Testis (tissue), 3 donors: ENCODE results near the gene DUSP22. TPM values are rescaled to one million over a fixed set of nuclear protein-coding genes. Genes with fewer than 3 reads are reported as not detected.

Experiments
- DNase-seq: peaks from one replicate; pipeline ENCODE4 v3.0.0-alpha.2; 2019
- H3K27ac ChIP-seq, 2 donors: fragments of 200-600 bp; sonication (generic); one replicate each; pipeline ENCODE4 v1.5.1; 2019
- H3K27me3 ChIP-seq: fragments of 200-600 bp; sonication (generic); one replicate; pipeline ENCODE4 v1.5.1; 2019
- H3K36me3 ChIP-seq: fragments of 200-600 bp; sonication (generic); one replicate; pipeline ENCODE4 v1.5.1; 2017; ENCODE audit warnings: low read depth; ENCODE audit errors: missing control alignments
- H3K4me1 ChIP-seq: fragments of 200-600 bp; sonication (generic); one replicate; pipeline ENCODE4 v1.5.1; 2019
- H3K4me3 ChIP-seq, 2 donors: fragments of 200-600 bp; sonication (generic); one replicate each; pipeline ENCODE4 v1.5.1; 2017 to 2019
- H3K9me3 ChIP-seq: fragments of 200-600 bp; sonication (generic); one replicate; pipeline ENCODE4 v1.5.1; 2017
- CTCF ChIP-seq, 3 experiments: fragments of 450-650 bp in 2 of 3; fragments of 200-600 bp in 1 of 3; sonication (generic) in 1 of 3; IDR thresholded peaks; one replicate each; pipeline ENCODE4 v1.5.1; 2016 to 2019; ENCODE audit warnings: antibody characterized with exemption in 3 of 3, mild to moderate bottlenecking in 2 of 3, moderate library complexity in 1 of 3
- POLR2A ChIP-seq: fragments of 450-650 bp; IDR thresholded peaks from one replicate; pipeline ENCODE4 v1.6.1; 2017; ENCODE audit warnings: antibody characterized with exemption, mild to moderate bottlenecking, moderate library complexity
- WGBS, 2 donors: methylation state at CpG; one replicate each; pipeline ENCODE4 v1.1.5; 2018; 5-methylcytosine and 5-hydroxymethylcytosine counted together
- intact Hi-C: fragments of 100-400 bp; cut with DNase I; formaldehyde crosslinking; loops from one replicate; pipeline ENCODE4 v1.15.1; 2023; ENCODE audit warnings: low total_unique reads
- polyA plus RNA-seq: library from polyadenylated mRNA; stranded (reverse); fragments of 350-450 nt; fragmentation: Illumina TruSeq; extraction: RNeasy Lipid Tissue Mini Kit (QIAGEN cat#74804); gene quantifications from one replicate; pipeline ENCODE4 v1.2.3, GENCODE V29; 2014; ENCODE audit warnings: low read depth, low replicate concordance; ENCODE audit not compliant: insufficient read depth
- total RNA-seq, 2 donors: library from RNA; depleted of rRNA; stranded (reverse); fragments of >200 nt; gene quantifications; one replicate each; pipeline ENCODE4 v1.2.3, GENCODE V29; 2016

Gene DUSP22
- total and polyA plus RNA-seq, 3 donors from 2014 or later = 112 to 158 (median 129) TPM

- 74 to 78% methylated on average over 8 of the region's 8 CpGs for WGBS, 2 donors
- Histone ChIP-seq H3K4me3 (no peak overlapping the region), H3K27me3 (no peaks in the 10 kb centered on the region), H3K27ac (no peak overlapping the region), H3K4me1 (peaks cover 11% of the 10 kb centered on the region), H3K36me3 (no peaks in the 10 kb centered on the region), H3K9me3 (no peaks in the 10 kb centered on the region)
- DNase-seq = no peak
- intact Hi-C loops = no loop called here
- no peak for TF ChIP-seq POLR2A
Observed at GRCh38 chr6:330948-331347, 38.7 kb downstream of the DUSP22 start.

GRCh38 chr6:331622-332521 is 39.6 kb downstream of the DUSP22 start:
- peaks cover 11% of the 10 kb centered on the region for H3K4me1 ChIP-seq
- no peak for TF ChIP-seq CTCF (IDR thresholded peaks at IDR 0.05)
- no peak for TF ChIP-seq POLR2A
- no peaks in the 10 kb centered on the region for H3K9me3 ChIP-seq
- intact Hi-C loops = no loop called here
- no peaks in the 10 kb centered on the region for H3K36me3 ChIP-seq
- 82 to 86% methylated on average over 13 of the region's 13 CpGs for WGBS, 2 donors
- H3K27me3 ChIP-seq = no peaks in the 10 kb centered on the region
- no peak overlapping the region for H3K4me3 ChIP-seq
- H3K27ac ChIP-seq = no peak overlapping the region
- DNase-seq = no peak

GRCh38 chr6:332671-333070 is 40.4 kb downstream of the DUSP22 start:
- WGBS, 2 donors = 73 to 81% methylated on average over 7 of the region's 7 CpGs
- no peak for DNase-seq

GRCh38 chr6:333379-334002 is 41.2 kb downstream of the DUSP22 start:
- 79 to 82% methylated on average over 13 of the region's 13 CpGs for WGBS, 2 donors
- H3K9me3 ChIP-seq = no peaks in the 10 kb centered on the region
- H3K27me3 ChIP-seq = no peaks in the 10 kb centered on the region
- H3K36me3 ChIP-seq = no peaks in the 10 kb centered on the region
- no peak for TF ChIP-seq POLR2A
- no peak for TF ChIP-seq CTCF (IDR thresholded peaks at IDR 0.05)
- intact Hi-C loops = no loop called here
- H3K4me3 ChIP-seq = no peak overlapping the region
- no peaks in the 10 kb centered on the region for H3K4me1 ChIP-seq
- no peak overlapping the region for H3K27ac ChIP-seq
- DNase-seq = no peak

More at GRCh38 chr6:332671-333070, 40.4 kb downstream of the DUSP22 start:
- H3K36me3 ChIP-seq = no peaks in the 10 kb centered on the region
- H3K27ac ChIP-seq = no peak overlapping the region
- peaks cover 7% of the 10 kb centered on the region for H3K4me1 ChIP-seq
- no peaks in the 10 kb centered on the region for H3K27me3 ChIP-seq
- TF ChIP-seq CTCF (IDR thresholded peaks at IDR 0.05) (no peak), POLR2A (no peak)
- no peak overlapping the region for H3K4me3 ChIP-seq
- no peaks in the 10 kb centered on the region for H3K9me3 ChIP-seq
- intact Hi-C loops = no loop called here
